ENCODE data around the gene CAMK1.

DNA sequence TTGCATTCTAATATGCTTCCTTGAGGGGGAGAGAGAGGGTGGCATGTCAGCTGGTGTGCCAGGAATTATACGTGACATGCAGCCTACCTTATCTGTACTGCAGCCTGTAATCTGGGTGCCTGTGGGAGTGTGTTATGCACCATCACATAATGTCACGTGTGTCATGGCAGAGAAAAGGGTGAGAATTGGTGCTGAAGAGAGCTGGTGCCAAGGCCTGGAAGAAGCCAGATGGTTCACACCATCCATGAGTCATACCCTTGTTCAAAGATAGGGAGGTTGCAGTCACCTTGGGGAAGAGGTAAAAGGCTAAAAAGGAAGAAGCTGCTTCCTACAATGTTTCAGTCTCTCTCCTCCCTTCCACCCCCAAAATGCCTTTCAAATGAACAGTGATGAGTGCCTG lies 32.9 kb downstream of the CAMK1 start:
- TF ChIP-seq, protein P1, sequence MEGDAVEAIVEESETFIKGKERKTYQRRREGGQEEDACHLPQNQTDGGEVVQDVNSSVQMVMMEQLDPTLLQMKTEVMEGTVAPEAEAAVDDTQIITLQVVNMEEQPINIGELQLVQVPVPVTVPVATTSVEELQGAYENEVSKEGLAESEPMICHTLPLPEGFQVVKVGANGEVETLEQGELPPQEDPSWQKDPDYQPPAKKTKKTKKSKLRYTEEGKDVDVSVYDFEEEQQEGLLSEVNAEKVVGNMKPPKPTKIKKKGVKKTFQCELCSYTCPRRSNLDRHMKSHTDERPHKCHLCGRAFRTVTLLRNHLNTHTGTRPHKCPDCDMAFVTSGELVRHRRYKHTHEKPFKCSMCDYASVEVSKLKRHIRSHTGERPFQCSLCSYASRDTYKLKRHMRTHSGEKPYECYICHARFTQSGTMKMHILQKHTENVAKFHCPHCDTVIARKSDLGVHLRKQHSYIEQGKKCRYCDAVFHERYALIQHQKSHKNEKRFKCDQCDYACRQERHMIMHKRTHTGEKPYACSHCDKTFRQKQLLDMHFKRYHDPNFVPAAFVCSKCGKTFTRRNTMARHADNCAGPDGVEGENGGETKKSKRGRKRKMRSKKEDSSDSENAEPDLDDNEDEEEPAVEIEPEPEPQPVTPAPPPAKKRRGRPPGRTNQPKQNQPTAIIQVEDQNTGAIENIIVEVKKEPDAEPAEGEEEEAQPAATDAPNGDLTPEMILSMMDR (IDR thresholded peaks at IDR 0.05; ENCODE audit: insufficient read depth, low read depth, low read length), result no peak
- no peak for TF ChIP-seq EZH2 (IDR thresholded peaks at IDR 0.05; ENCODE audit: insufficient read depth, low read length)

Data from astrocyte (in vitro differentiated cells and primary cell).